CD4-positive, CD25-positive, alpha-beta regulatory T cell (primary cell): ENCODE data around the gene DBF4B. TPM values are rescaled to one million over a fixed set of nuclear protein-coding genes. Genes with fewer than 3 reads are reported as not detected.

ENCODE experiments used
- ATAC-seq, 2 donors: fragments of 150-1000 bp; cut with Tn5 transposase; one replicate each; pipeline ENCODE4 v1.10.0; 2021; ENCODE audit warnings: low read depth in 2 of 2, moderate number of reproducible peaks in 2 of 2, moderate library complexity in 1 of 2
- DNase-seq, 3 donors: peaks; one replicate each; pipeline versions ENCODE4 v3.0.0 to v3.0.0-alpha.2; 2012 to 2022; ENCODE audit warnings: mixed read lengths in 1 of 3
- H3K27ac ChIP-seq: one replicate; pipeline ENCODE4 v1.7.0; 2013; ENCODE audit warnings: mild to moderate bottlenecking, low read length; ENCODE audit not compliant: insufficient read depth, poor library complexity, severe bottlenecking
- H3K27me3 ChIP-seq: one replicate; pipeline ENCODE4 v1.7.0; 2013; ENCODE audit warnings: low read length; ENCODE audit not compliant: control insufficient read depth, insufficient read depth
- H3K36me3 ChIP-seq: one replicate; pipeline ENCODE4 v1.7.0; 2013; ENCODE audit warnings: mild to moderate bottlenecking, low read length, moderate library complexity; ENCODE audit not compliant: control insufficient read depth, insufficient read depth
- H3K4me1 ChIP-seq: 2 replicates; pipeline ENCODE4 v1.7.0; 2013; ENCODE audit warnings: mild to moderate bottlenecking, low read length; ENCODE audit not compliant: insufficient read depth, control insufficient read depth, poor library complexity, severe bottlenecking
- H3K4me3 ChIP-seq: one replicate; pipeline ENCODE4 v1.7.0; 2013; ENCODE audit warnings: low read depth, mild to moderate bottlenecking, low read length, moderate library complexity
- H3K9me3 ChIP-seq, 2 experiments: 1 replicate in 1 of 2; 2 replicates in 1 of 2; pipeline ENCODE4 v1.7.0; 2013; ENCODE audit warnings: low read length in 2 of 2, mild to moderate bottlenecking in 1 of 2, moderate library complexity in 1 of 2; ENCODE audit not compliant: control insufficient read depth in 2 of 2
- H3K27ac Mint-ChIP-seq, 3 donors: one replicate each; pipeline ENCODE4 v1.8.0; 2020 to 2022; ENCODE audit warnings: mild to moderate bottlenecking in 3 of 3, mixed read lengths in 3 of 3, moderate library complexity in 2 of 3
- H3K27me3 Mint-ChIP-seq: one replicate; pipeline ENCODE4 v1.8.0; 2022; ENCODE audit warnings: mild to moderate bottlenecking, mixed read lengths
- H3K36me3 Mint-ChIP-seq: one replicate; pipeline ENCODE4 v1.8.0; 2020; ENCODE audit warnings: mixed read lengths
- H3K4me1 Mint-ChIP-seq, 4 donors: one replicate each; pipeline ENCODE4 v1.8.0; 2020 to 2022; ENCODE audit warnings: mixed read lengths in 4 of 4, mild to moderate bottlenecking in 1 of 4
- H3K4me3 Mint-ChIP-seq, 4 donors: one replicate each; pipeline ENCODE4 v1.8.0; 2020 to 2022; ENCODE audit warnings: mild to moderate bottlenecking in 4 of 4, mixed read lengths in 4 of 4, moderate library complexity in 3 of 4
- H3K9me3 Mint-ChIP-seq, 7 donors: one replicate each; pipeline ENCODE4 v1.8.0; 2020 to 2022; ENCODE audit warnings: mixed read lengths in 7 of 7, mild to moderate bottlenecking in 3 of 7, moderate library complexity in 2 of 7
- polyA plus RNA-seq, 4 donors: library from polyadenylated mRNA; unstranded; fragments of 300-500 nt; fragmentation: Illumina TruSeq; gene quantifications; one replicate each; pipeline ENCODE4 v1.2.3, GENCODE V29; 2021
- total RNA-seq: library from RNA; stranded (reverse); gene quantifications from one replicate; pipeline ENCODE4 v1.2.3, GENCODE V29; 2022

The DBF4B gene
- total and polyA plus RNA-seq, 5 donors from 2014 or later, result 0.25 to 5.0 (median 1.2) TPM

DNA sequence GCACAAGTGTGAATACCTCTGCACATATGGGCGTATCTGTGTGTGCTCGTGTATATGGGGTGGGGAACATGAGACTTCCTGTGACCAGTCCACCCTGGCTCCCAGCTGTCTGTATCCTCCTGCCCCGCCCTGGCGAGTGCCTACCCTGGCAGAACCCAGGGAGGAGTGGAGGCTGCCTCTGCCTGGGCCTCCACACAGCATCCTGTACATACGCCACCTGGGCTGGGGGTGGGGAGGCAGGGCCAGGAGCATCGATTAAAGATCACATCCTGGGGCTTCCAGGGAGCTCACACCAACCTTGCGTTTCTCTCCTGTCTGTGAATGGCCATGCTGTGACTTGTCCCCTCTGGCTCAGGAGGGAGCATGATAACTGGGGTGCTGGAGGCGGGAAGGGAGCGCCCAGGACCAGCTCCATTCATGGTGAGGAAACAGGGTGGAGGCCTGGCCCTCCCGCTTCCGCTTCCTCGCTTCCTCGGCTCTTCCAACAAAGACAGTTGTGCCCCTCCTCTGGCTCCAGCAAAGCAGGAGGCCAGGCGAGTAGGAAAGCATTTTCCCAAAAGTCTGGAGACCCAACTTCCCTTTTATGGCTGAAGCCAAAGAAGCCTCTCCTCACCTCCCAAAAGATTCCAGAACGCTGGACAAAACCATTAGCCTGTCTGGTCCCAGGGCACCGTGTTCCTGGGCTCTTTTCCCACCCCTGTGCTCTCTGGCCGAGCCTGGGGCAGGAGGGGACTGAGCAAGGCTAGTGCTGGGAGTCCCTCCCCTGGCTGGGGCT, 73.3 kb downstream of the DBF4B start:
- no peaks in the 10 kb centered on the region for H3K9me3 Mint-ChIP-seq
- Histone ChIP-seq H3K27me3 (no peaks in the 10 kb centered on the region), H3K4me1 (peaks cover 10% of the 10 kb centered on the region), H3K27ac (no peak overlapping the region), H3K4me3 (no peak overlapping the region), H3K9me3 (no peaks in the 10 kb centered on the region), H3K36me3 (no peaks in the 10 kb centered on the region)
- ATAC-seq (no peak), DNase-seq (no peak)
- H3K4me1 Mint-ChIP-seq, result peaks cover 0 to 9% (median 4%) of the 10 kb centered on the region in 4 donors
- no peak overlapping the region for H3K27ac Mint-ChIP-seq
- no peaks in the 10 kb centered on the region for H3K36me3 Mint-ChIP-seq
- peaks cover 11% of the 10 kb centered on the region for H3K27me3 Mint-ChIP-seq
- no peak overlapping the region for H3K4me3 Mint-ChIP-seq

DNA sequence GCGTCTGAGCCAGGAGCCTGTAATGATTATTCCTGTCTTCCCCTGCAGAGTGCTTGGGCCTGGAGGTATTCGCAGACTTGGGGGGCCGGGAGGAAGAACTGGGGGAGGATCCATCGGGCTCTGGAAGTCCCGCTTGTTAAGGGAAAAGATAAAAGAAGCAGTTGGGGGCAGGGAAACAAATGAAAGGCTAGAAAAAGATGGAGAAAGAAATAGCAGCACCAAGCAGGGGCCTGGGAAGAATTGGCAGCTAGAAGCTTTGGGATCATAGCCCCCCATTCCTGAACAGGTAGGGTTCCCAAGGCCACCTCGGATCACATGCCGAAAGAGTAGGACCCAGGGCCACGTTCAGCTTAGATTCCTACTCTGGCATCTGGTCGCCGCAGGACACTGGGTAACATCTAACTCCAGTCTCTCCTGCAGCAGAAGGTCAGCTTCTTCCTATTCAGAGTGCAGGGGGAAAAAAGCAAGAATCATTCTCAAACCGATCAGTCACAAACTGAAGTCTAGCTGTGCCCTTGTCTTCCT, 73.9 kb downstream of the DBF4B start:
- Mint-ChIP-seq H3K9me3 (no peaks in the 10 kb centered on the region), H3K4me3 (no peak overlapping the region), H3K4me1 (peaks cover 0 to 7% (median 3%) of the 10 kb centered on the region in 4 donors), H3K27me3 (peaks cover 11% of the 10 kb centered on the region), H3K27ac (no peak overlapping the region), H3K36me3 (no peaks in the 10 kb centered on the region)
- H3K4me3 ChIP-seq, result no peak overlapping the region
- no peak for ATAC-seq
- H3K27me3 ChIP-seq, result no peaks in the 10 kb centered on the region
- H3K4me1 ChIP-seq, result peaks cover 10% of the 10 kb centered on the region
- H3K27ac ChIP-seq, result no peak overlapping the region
- H3K36me3 ChIP-seq, result no peaks in the 10 kb centered on the region
- DNase-seq, result no peak
- no peaks in the 10 kb centered on the region for H3K9me3 ChIP-seq

DNA sequence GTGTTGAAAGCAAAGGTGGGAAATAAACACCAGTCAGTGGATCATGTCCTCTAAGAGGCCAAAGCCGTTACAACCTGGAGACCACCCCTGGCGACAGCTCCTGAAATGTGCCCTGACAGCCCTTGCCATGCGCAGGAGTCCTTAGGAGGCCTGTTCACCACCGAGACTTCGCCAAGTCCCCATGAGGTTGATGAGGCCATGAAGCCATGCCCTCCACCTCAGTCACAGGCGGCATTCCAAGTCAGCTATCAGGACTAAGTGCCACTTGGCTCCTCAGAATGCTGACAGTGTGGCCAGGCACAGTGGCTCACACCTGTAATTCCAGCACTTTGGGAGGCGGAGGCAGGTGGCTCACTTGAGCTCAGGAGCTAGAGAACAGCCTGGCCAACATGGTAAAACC, 77.5 kb downstream of the DBF4B start:
- no peak for ATAC-seq
- no peak overlapping the region for H3K4me3 ChIP-seq
- H3K4me3 Mint-ChIP-seq, result no peak overlapping the region

DNA sequence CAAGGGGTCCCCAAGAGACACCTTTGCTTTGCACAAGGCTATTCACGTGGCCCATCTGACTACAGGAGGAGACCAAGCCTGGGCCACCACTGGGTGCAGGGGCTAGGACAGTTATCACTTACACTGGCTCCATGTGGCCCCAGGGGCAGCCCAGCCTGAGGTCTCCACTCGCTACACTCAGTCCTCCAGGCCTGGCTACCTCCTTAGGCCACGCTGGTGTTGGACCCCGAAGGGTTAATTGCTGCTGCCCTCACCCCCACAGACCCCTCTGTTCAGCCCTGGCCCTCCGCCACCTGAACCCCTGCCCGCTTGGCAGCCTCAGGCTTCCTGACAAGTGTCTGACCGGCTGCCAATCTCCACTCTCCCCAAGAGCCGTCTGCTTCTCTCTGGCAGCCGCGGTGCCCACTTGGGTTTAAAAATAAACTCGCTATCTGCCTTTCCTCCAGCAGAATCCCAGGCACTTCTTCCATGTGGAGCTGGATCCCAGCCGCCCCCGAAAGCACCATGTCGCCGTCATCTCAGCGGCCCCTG, 78.2 kb downstream of the DBF4B start:
- no peak overlapping the region for H3K27ac Mint-ChIP-seq
- H3K27me3 Mint-ChIP-seq, result peaks cover 11% of the 10 kb centered on the region
- H3K36me3 ChIP-seq, result no peaks in the 10 kb centered on the region
- ATAC-seq (no peak), DNase-seq (no peak)
- no peaks in the 10 kb centered on the region for H3K9me3 ChIP-seq
- H3K9me3 Mint-ChIP-seq, result peaks cover 0 to 1% (median 0%) of the 10 kb centered on the region in 7 donors
- H3K4me1 ChIP-seq, result no peaks in the 10 kb centered on the region
- no peaks in the 10 kb centered on the region for H3K4me1 Mint-ChIP-seq
- H3K27ac ChIP-seq, result no peak overlapping the region
- H3K4me3 Mint-ChIP-seq, result no peak overlapping the region
- no peak overlapping the region for H3K4me3 ChIP-seq
- H3K36me3 Mint-ChIP-seq, result no peaks in the 10 kb centered on the region
- H3K27me3 ChIP-seq, result no peaks in the 10 kb centered on the region

More for the DNA sequence above, 77.5 kb downstream of the DBF4B start:
- Histone ChIP-seq H3K27me3 (no peaks in the 10 kb centered on the region), H3K36me3 (no peaks in the 10 kb centered on the region), H3K4me1 (no peaks in the 10 kb centered on the region), H3K27ac (no peak overlapping the region), H3K9me3 (no peaks in the 10 kb centered on the region)
- Mint-ChIP-seq H3K36me3 (no peaks in the 10 kb centered on the region), H3K27ac (no peak overlapping the region), H3K27me3 (peaks cover 11% of the 10 kb centered on the region), H3K4me1 (no peaks in the 10 kb centered on the region), H3K9me3 (peaks cover 0 to 1% (median 0%) of the 10 kb centered on the region in 7 donors)
- no peak for DNase-seq

DNA sequence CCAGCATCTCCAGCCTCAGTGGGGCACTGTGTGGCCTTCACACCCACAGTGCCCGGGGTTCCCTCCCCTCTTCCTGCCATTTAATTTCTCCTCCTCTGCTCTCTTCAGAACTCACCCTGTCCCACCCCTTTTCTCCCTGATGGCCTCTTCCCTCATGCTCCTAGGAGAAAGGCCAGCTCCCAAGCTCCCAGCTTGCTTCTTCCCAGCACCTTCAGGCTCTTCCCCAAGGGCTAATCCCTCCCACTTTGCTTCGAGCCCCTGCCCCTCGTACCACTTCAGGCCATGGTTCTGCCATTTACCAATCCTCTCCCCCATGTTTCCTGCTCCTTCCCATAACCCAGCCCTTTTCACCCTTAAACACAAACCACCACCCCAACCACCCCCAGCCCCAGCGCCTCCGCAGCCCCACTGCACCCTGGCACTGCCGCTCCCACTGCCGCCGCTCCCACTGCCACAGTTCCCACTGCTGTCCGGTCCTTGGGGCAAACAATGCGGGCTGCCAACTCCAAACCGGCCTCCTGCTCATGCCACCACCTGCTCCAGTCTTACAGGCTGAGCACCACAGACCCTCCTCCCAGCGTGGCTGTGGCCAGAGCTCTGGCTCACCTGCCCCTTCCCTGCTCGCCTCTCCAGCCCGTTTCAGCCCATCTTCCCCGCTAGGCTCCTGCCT, 78.9 kb downstream of the DBF4B start:
- Mint-ChIP-seq H3K27me3 (peaks cover 10% of the 10 kb centered on the region), H3K4me3 (no peak overlapping the region), H3K27ac (no peak overlapping the region), H3K36me3 (no peaks in the 10 kb centered on the region), H3K4me1 (no peaks in the 10 kb centered on the region), H3K9me3 (peaks cover 0 to 1% (median 0%) of the 10 kb centered on the region in 7 donors)
- Histone ChIP-seq H3K27me3 (no peaks in the 10 kb centered on the region), H3K27ac (no peak overlapping the region), H3K4me3 (no peak overlapping the region), H3K4me1 (no peaks in the 10 kb centered on the region), H3K9me3 (no peaks in the 10 kb centered on the region), H3K36me3 (no peaks in the 10 kb centered on the region)
- ATAC-seq (no peak), DNase-seq (no peak)

DNA sequence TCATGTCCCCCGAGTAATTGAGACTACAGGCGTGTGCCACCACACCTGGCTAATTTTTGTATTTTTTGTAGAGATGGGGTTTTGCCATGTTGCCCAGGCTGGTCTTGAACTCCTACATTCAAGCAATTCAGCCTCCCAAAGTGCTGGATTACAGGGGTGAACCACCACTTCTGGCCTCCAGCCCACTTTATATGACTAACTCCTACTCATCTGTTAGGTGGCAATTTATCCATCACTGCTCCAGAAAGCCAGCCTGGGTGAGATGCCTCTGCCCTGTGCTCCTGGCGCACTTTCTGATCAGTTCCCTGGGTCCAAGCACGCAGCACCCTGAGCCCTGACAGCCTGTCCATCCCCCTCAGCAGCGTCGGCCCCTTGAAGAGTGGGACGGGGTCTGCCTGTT, 79.7 kb downstream of the DBF4B start:
- Mint-ChIP-seq H3K4me3 (no peak overlapping the region), H3K27ac (no peak overlapping the region), H3K36me3 (no peaks in the 10 kb centered on the region), H3K4me1 (no peaks in the 10 kb centered on the region), H3K27me3 (peaks cover 5% of the 10 kb centered on the region), H3K9me3 (peaks cover 0 to 1% (median 0%) of the 10 kb centered on the region in 7 donors)
- no peak for ATAC-seq
- Histone ChIP-seq H3K4me1 (no peaks in the 10 kb centered on the region), H3K36me3 (no peaks in the 10 kb centered on the region), H3K27ac (no peak overlapping the region), H3K27me3 (no peaks in the 10 kb centered on the region), H3K4me3 (no peak overlapping the region), H3K9me3 (no peaks in the 10 kb centered on the region)
- no peak for DNase-seq

DNA sequence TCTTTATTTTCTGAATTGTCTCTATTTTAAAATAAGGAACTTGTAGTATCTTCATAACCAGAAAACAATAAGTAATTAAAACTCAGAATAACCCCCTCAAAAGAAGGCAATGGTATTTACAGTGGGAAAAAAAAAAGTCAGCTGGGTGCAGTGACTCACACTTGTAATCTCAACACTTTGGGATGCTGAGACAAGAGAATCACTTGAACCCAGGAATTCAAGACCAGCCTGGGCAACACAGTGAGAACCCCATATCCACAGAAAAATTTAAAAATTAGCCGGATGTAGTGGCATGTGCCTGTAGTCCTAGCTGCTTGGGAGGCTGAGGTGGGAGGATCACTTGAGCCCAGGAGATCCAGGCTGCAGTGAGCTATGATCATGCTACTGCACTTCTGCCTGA, 83.8 kb downstream of the DBF4B start:
- H3K4me3 Mint-ChIP-seq, result no peak overlapping the region
- no peaks in the 10 kb centered on the region for H3K9me3 ChIP-seq
- H3K9me3 Mint-ChIP-seq, result peaks cover 0 to 1% (median 0%) of the 10 kb centered on the region in 7 donors
- H3K4me1 Mint-ChIP-seq, result no peaks in the 10 kb centered on the region
- H3K36me3 Mint-ChIP-seq, result no peaks in the 10 kb centered on the region
- DNase-seq (no peak), ATAC-seq (no peak)
- no peaks in the 10 kb centered on the region for H3K36me3 ChIP-seq
- H3K4me1 ChIP-seq, result no peaks in the 10 kb centered on the region
- no peaks in the 10 kb centered on the region for H3K27me3 ChIP-seq
- H3K27me3 Mint-ChIP-seq, result peaks cover 10% of the 10 kb centered on the region
- H3K27ac ChIP-seq, result no peak overlapping the region
- peak overlapping the region in 1 of 3 donors; percentile 32 for H3K27ac Mint-ChIP-seq
- H3K4me3 ChIP-seq, result no peak overlapping the region
